Rectal smooth muscle tissue (tissue), 1 donor: Measurements from ENCODE around the gene FYN.

Source experiments
- H3K27ac ChIP-seq: one replicate; pipeline ENCODE4 v1.7.0; 2013; ENCODE audit warnings: low read depth, low read length, inconsistent platforms
- H3K27me3 ChIP-seq: one replicate; pipeline ENCODE4 v1.7.0; 2013; ENCODE audit warnings: low read length; ENCODE audit not compliant: control insufficient read depth, insufficient read depth
- H3K36me3 ChIP-seq: one replicate; pipeline ENCODE4 v1.7.0; 2013; ENCODE audit warnings: low read length; ENCODE audit not compliant: control insufficient read depth, insufficient read depth
- H3K4me1 ChIP-seq: one replicate; pipeline ENCODE4 v1.7.0; 2013; ENCODE audit warnings: low read length; ENCODE audit not compliant: control insufficient read depth, insufficient read depth
- H3K4me3 ChIP-seq: one replicate; pipeline ENCODE4 v1.7.0; 2013; ENCODE audit warnings: low read length
- H3K9ac ChIP-seq: one replicate; pipeline ENCODE4 v1.7.0; 2013; ENCODE audit warnings: low read length

The FYN gene

GRCh38 chr6:111818539-111819226 is 54.6 kb downstream of the FYN start:
- H3K36me3 ChIP-seq, result no peaks in the 10 kb centered on the region
- H3K4me3 ChIP-seq, result no peak overlapping the region
- no peak overlapping the region for H3K9ac ChIP-seq
- no peaks in the 10 kb centered on the region for H3K27me3 ChIP-seq
- peaks cover under 1% of the 10 kb centered on the region for H3K4me1 ChIP-seq
- H3K27ac ChIP-seq, result no peak overlapping the region

GRCh38 chr6:111817451-111818120 is 55.7 kb downstream of the FYN start:
- Histone ChIP-seq H3K9ac (no peak overlapping the region), H3K27ac (no peak overlapping the region)

GRCh38 chr6:111813677-111814310 is 59.5 kb downstream of the FYN start:
- Histone ChIP-seq H3K4me1 (peaks cover 2% of the 10 kb centered on the region), H3K36me3 (no peaks in the 10 kb centered on the region), H3K9ac (no peak overlapping the region), H3K4me3 (no peak overlapping the region), H3K27me3 (no peaks in the 10 kb centered on the region), H3K27ac (no peak overlapping the region)

More at GRCh38 chr6:111817451-111818120, 55.7 kb downstream of the FYN start:
- peaks cover 2% of the 10 kb centered on the region for H3K4me1 ChIP-seq
- H3K36me3 ChIP-seq, result no peaks in the 10 kb centered on the region
- H3K27me3 ChIP-seq, result no peaks in the 10 kb centered on the region
- no peak overlapping the region for H3K4me3 ChIP-seq

GRCh38 chr6:111813237-111813636 is 60.0 kb downstream of the FYN start:
- H3K4me1 ChIP-seq, result peaks cover 2% of the 10 kb centered on the region

GRCh38 chr6:111812060-111813038 is 60.9 kb downstream of the FYN start:
- no peaks in the 10 kb centered on the region for H3K36me3 ChIP-seq
- no peak overlapping the region for H3K27ac ChIP-seq

More at GRCh38 chr6:111813237-111813636, 60.0 kb downstream of the FYN start:
- Histone ChIP-seq H3K27me3 (no peaks in the 10 kb centered on the region), H3K4me3 (no peak overlapping the region), H3K27ac (no peak overlapping the region), H3K36me3 (no peaks in the 10 kb centered on the region), H3K9ac (no peak overlapping the region)

GRCh38 chr6:111810294-111811131 is 62.7 kb downstream of the FYN start:
- Histone ChIP-seq H3K27ac (no peak overlapping the region), H3K4me3 (no peak overlapping the region), H3K36me3 (no peaks in the 10 kb centered on the region), H3K27me3 (no peaks in the 10 kb centered on the region), H3K4me1 (peaks cover 5% of the 10 kb centered on the region), H3K9ac (no peak overlapping the region)

More at GRCh38 chr6:111812060-111813038, 60.9 kb downstream of the FYN start:
- Histone ChIP-seq H3K4me3 (no peak overlapping the region), H3K4me1 (peaks cover 2% of the 10 kb centered on the region), H3K27me3 (no peaks in the 10 kb centered on the region), H3K9ac (no peak overlapping the region)

- Histone ChIP-seq H3K9ac (no peak overlapping the region), H3K27ac (no peak overlapping the region), H3K36me3 (no peaks in the 10 kb centered on the region), H3K4me1 (peaks cover 5% of the 10 kb centered on the region), H3K4me3 (no peak overlapping the region), H3K27me3 (no peaks in the 10 kb centered on the region)
Observed at GRCh38 chr6:111809766-111810165, 63.5 kb downstream of the FYN start.

- H3K36me3 ChIP-seq, result no peaks in the 10 kb centered on the region
- H3K4me1 ChIP-seq, result peaks cover 5% of the 10 kb centered on the region
- no peak overlapping the region for H3K4me3 ChIP-seq
- no peaks in the 10 kb centered on the region for H3K27me3 ChIP-seq
- H3K27ac ChIP-seq, result no peak overlapping the region
- H3K9ac ChIP-seq, result no peak overlapping the region
Observed at GRCh38 chr6:111809264-111809663, 64.0 kb downstream of the FYN start.

- H3K4me1 ChIP-seq, result peaks cover 2% of the 10 kb centered on the region
Observed at GRCh38 chr6:111808493-111808892, 64.8 kb downstream of the FYN start.

GRCh38 chr6:111806561-111807497 is 66.4 kb downstream of the FYN start:
- Histone ChIP-seq H3K4me3 (no peak overlapping the region), H3K36me3 (no peaks in the 10 kb centered on the region), H3K27ac (no peak overlapping the region), H3K27me3 (no peaks in the 10 kb centered on the region), H3K9ac (no peak overlapping the region), H3K4me1 (peaks cover 2% of the 10 kb centered on the region)

More at GRCh38 chr6:111808493-111808892, 64.8 kb downstream of the FYN start:
- no peaks in the 10 kb centered on the region for H3K27me3 ChIP-seq
- H3K27ac ChIP-seq, result no peak overlapping the region
- H3K9ac ChIP-seq, result no peak overlapping the region
- H3K36me3 ChIP-seq, result no peaks in the 10 kb centered on the region
- no peak overlapping the region for H3K4me3 ChIP-seq
